Activated T-helper 1 cell treated with anti-CD3 and anti-CD28 coated beads, Interleukin-2, amount 50 U/mL, for 16 hours (primary cell): ENCODE measurements around the gene DNMT3A.

ENCODE experiments used
- DNase-seq, 2 donors: peaks; one replicate each; pipeline ENCODE4 v3.0.0-alpha.2; 2020; ENCODE audit warnings: low read depth in 1 of 2, low spot score in 1 of 2

Gene DNMT3A

GRCh38 chr2:25307949-25308557, 33.7 kb downstream of the DNMT3A start:
- no peak for DNase-seq

- DNase-seq, result no peak
Observed at GRCh38 chr2:25306777-25307368, 34.9 kb downstream of the DNMT3A start.

- DNase-seq, result no peak
Observed at GRCh38 chr2:25305775-25306174, 36.0 kb downstream of the DNMT3A start.

- DNase-seq, result no peak
Observed at GRCh38 chr2:25304826-25305596, 36.7 kb downstream of the DNMT3A start.

- DNase-seq, result no peak
Observed at GRCh38 chr2:25304321-25304720, 37.4 kb downstream of the DNMT3A start.

GRCh38 chr2:25303633-25304236, 38.0 kb downstream of the DNMT3A start:
- DNase-seq, result no peak

GRCh38 chr2:25302758-25303375, 38.9 kb downstream of the DNMT3A start:
- DNase-seq, result no peak

GRCh38 chr2:25301453-25302352, 40.0 kb downstream of the DNMT3A start:
- DNase-seq, result peak; percentile 32 to 48

GRCh38 chr2:25300001-25300400, 41.7 kb downstream of the DNMT3A start:
- no peak for DNase-seq

- no peak for DNase-seq
Observed at GRCh38 chr2:25298776-25299431, 42.8 kb downstream of the DNMT3A start.

- no peak for DNase-seq
Observed at GRCh38 chr2:25297738-25298137, 44.0 kb downstream of the DNMT3A start.

- no peak for DNase-seq
Observed at GRCh38 chr2:25295621-25296020, 46.1 kb downstream of the DNMT3A start.

- peak; percentile 58 to 59 for DNase-seq
Observed at GRCh38 chr2:25294573-25295462, 46.9 kb downstream of the DNMT3A start.

GRCh38 chr2:25293958-25294562, 47.7 kb downstream of the DNMT3A start:
- no peak for DNase-seq

- DNase-seq, result no peak
Observed at GRCh38 chr2:25293145-25293544, 48.6 kb downstream of the DNMT3A start.

- DNase-seq, result no peak
Observed at GRCh38 chr2:25292408-25292807, 49.3 kb downstream of the DNMT3A start.

- no peak for DNase-seq
Observed at GRCh38 chr2:25290811-25291495, 50.8 kb downstream of the DNMT3A start.
